HEK293T (cell line): ENCODE data around the gene SLC2A13.

Experiments
- BHLHE40 ChIP-seq: fragments of 450-650 bp; IDR thresholded peaks from 2 replicates; pipeline ENCODE4 v1.6.1; 2016; ENCODE audit warnings: mild to moderate bottlenecking, moderate library complexity, borderline replicate concordance
- FOXA1 ChIP-seq: fragments of 450-650 bp; IDR thresholded peaks from 2 replicates; pipeline ENCODE4 v1.6.1; 2016; ENCODE audit warnings: mild to moderate bottlenecking
- SP1 ChIP-seq: fragments of 450-650 bp; IDR thresholded peaks from 2 replicates; pipeline ENCODE4 v1.6.1; 2017
- SUZ12 ChIP-seq: fragments of 450-650 bp; IDR thresholded peaks from 2 replicates; pipeline ENCODE4 v1.6.1; 2016; ENCODE audit warnings: mild to moderate bottlenecking

DNA sequence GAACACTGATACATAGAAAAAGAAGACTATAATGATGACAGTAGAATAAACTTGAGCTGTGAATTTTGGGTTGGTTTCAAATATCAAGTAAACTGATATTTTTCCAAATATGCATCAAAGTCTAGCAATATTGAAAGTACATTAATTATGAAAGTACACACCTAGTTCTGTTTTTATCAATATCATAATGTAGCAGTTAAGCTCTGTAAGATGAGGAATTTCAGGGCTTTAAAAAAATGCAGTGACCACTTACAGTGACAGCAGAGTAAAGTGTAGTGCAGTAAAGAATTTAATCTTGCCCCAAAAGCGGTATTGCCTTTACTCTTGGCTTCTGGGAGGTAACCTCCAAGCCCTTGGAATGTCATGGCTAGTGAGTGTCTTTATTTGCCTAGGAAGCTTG lies 383.4 kb downstream of the SLC2A13 start:
- TF ChIP-seq SUZ12 (no peak), SP1 (no peak), FOXA1 (no peak), BHLHE40 (no peak)
